HepG2 (cell line): Measurements from ENCODE around the gene GPR39. TPM values are rescaled to one million over a fixed set of nuclear protein-coding genes. Genes with fewer than 3 reads are reported as not detected.

ENCODE experiments used
- ATAC-seq: fragments of 200-7000 bp; cut with Tn5 transposase; 3 replicates; pipeline ENCODE4 v1.9.1; 2020; ENCODE audit warnings: mild to moderate bottlenecking, moderate library complexity
- BruUV-seq: library from RNA; stranded (reverse); fragments of 400-500 nt; replicated peaks from 2 replicates; lab custom pipeline; 2021; lab: Mats Ljungman, UMichigan
- CTCF ChIA-PET: fragments of 300-600 bp; formaldehyde crosslinking; extraction: SDS; loops from one replicate; lab custom pipeline; 2021; ENCODE audit warnings: low total read pairs, inconsistent platforms, low intra/inter-chr PET ratio; lab: Yijun Ruan, JAX
- POLR2A ChIA-PET: fragments of 350-600 bp; sonication (Branson Sonifier 250); formaldehyde crosslinking; loops from one replicate; lab custom pipeline; 2020; ENCODE audit warnings: antibody characterized with exemption, inconsistent platforms; lab: Yijun Ruan, JAX
- DNase-seq: peaks from one replicate; pipeline ENCODE4 v3.0.0-alpha.2; 2015; ENCODE audit warnings: low spot score
- FAIRE-seq: peaks from 3 replicates; lab custom pipeline; 2011; peaks lifted over from hg19 to GRCh38; lab: Jason Lieb, UNC
- H2AFZ ChIP-seq: one replicate; pipeline ENCODE4 v1.6.1; 2011; ENCODE audit warnings: low read length, inconsistent platforms
- H3K27ac ChIP-seq: fragments of 300-600 bp; 3 replicates; pipeline ENCODE4 v1.8.0; 2011; ENCODE audit warnings: mixed run types, mild to moderate bottlenecking, mixed read lengths, low read length, inconsistent platforms; ENCODE audit not compliant: insufficient read depth; ENCODE audit errors: extremely low read length
- H3K27me3 ChIP-seq, 2 experiments: fragments of 200-600 bp in 1 of 2; 2 replicates in 1 of 2; 3 replicates in 1 of 2; pipeline versions ENCODE4 v1.6.0 to v1.8.0; 2011; ENCODE audit warnings: low read length in 2 of 2, mild to moderate bottlenecking in 2 of 2, moderate library complexity in 2 of 2, inconsistent platforms in 1 of 2; ENCODE audit not compliant: insufficient read depth in 2 of 2, control insufficient read depth in 1 of 2
- H3K36me3 ChIP-seq, 2 experiments: fragments of 200-600 bp in 1 of 2; replicated peaks in 1 of 2; 2 replicates in 1 of 2; 3 replicates in 1 of 2; pipeline versions ENCODE4 v1.5.1 to v1.8.0; 2011; ENCODE audit warnings: low read length in 2 of 2, inconsistent platforms in 1 of 2; ENCODE audit not compliant: insufficient read depth in 2 of 2, control insufficient read depth in 1 of 2
- H3K4me1 ChIP-seq: 2 replicates; pipeline ENCODE4 v1.5.1; 2012; ENCODE audit warnings: low read length, inconsistent platforms; ENCODE audit not compliant: insufficient read depth
- H3K4me2 ChIP-seq: 2 replicates; pipeline ENCODE4 v1.6.0; 2011; ENCODE audit warnings: low read depth, low read length, inconsistent platforms
- H3K4me3 ChIP-seq, 3 experiments: fragments of 200-600 bp in 1 of 3; sonication (generic), shearing (Covaris generic) in 1 of 3; replicated peaks in 1 of 3; 2 replicates each; pipeline ENCODE4 v1.5.1; 2011 to 2016; ENCODE audit warnings: low read length in 3 of 3, inconsistent platforms in 2 of 3, low read depth in 2 of 3, mild to moderate bottlenecking in 2 of 3, control low read depth in 1 of 3, mixed read lengths in 1 of 3; ENCODE audit not compliant: insufficient read depth in 1 of 3
- H3K79me2 ChIP-seq: one replicate; pipeline ENCODE4 v1.6.1; 2011; ENCODE audit warnings: low read length, inconsistent platforms; ENCODE audit not compliant: insufficient read depth
- H3K9ac ChIP-seq: 2 replicates; pipeline ENCODE4 v1.6.0; 2011; ENCODE audit warnings: mild to moderate bottlenecking, low read depth, low read length, inconsistent platforms; ENCODE audit not compliant: insufficient read depth
- H3K9me3 ChIP-seq: 2 replicates; pipeline ENCODE4 v1.5.1; 2012; ENCODE audit warnings: mild to moderate bottlenecking, low read length
- H4K20me1 ChIP-seq: 2 replicates; pipeline ENCODE4 v1.6.0; 2011; ENCODE audit warnings: inconsistent platforms, mild to moderate bottlenecking, low read length, moderate library complexity; ENCODE audit not compliant: insufficient read depth
- AHR ChIP-seq: IDR thresholded peaks from 2 replicates; pipeline ENCODE4 v1.6.1; 2018; ENCODE audit warnings: missing genetic modification reagents, missing compliant biosample characterization
- MAF1 ChIP-seq: sonication (generic); formaldehyde crosslinking; IDR thresholded peaks from 2 replicates; pipeline ENCODE4 v1.5.0; 2020; ENCODE audit warnings: missing genetic modification reagents, borderline replicate concordance
- MED13 ChIP-seq: sonication (generic); formaldehyde crosslinking; IDR thresholded peaks from 2 replicates; pipeline ENCODE4 v1.5.0; 2020; ENCODE audit warnings: missing genetic modification reagents
- SALL2 ChIP-seq: sonication (generic); formaldehyde crosslinking; IDR thresholded peaks from 2 replicates; pipeline ENCODE4 v1.8.1; 2023; ENCODE audit warnings: mild to moderate bottlenecking, missing genetic modification reagents, inconsistent platforms
- ZNF24 ChIP-seq: fragments of 450-650 bp; IDR thresholded peaks from 2 replicates; pipeline ENCODE4 v1.6.1; 2017; ENCODE audit warnings: antibody characterized with exemption, mild to moderate bottlenecking
- ZSCAN30 ChIP-seq: sonication (generic); formaldehyde crosslinking; IDR thresholded peaks from 2 replicates; pipeline ENCODE4 v1.5.0; 2020; ENCODE audit warnings: mild to moderate bottlenecking, missing genetic modification reagents
- in situ Hi-C: cut with HindIII; loops from 2 replicates; pipeline ENCODE4 v1.10.0; 2017; ENCODE audit warnings: low pct_unique_long_range_greater_than_20kb; ENCODE audit not compliant: extremely low pct_ligation_motif_present
- intact Hi-C: fragments of 100-400 bp; cut with micrococcal nuclease; formaldehyde crosslinking; loops from one replicate; pipeline ENCODE4 v1.10.0; 2022; ENCODE audit not compliant: unreplicated experiment
- polyA plus RNA-seq, 8 experiments: library from polyadenylated mRNA; depleted of rRNA in 3 of 8; stranded (reverse) in 7 of 8; unstranded in 1 of 8; fragments of >200 nt; fragmentation: Illumina TruSeq in 4 of 8; extraction: Trizol in 4 of 8; gene quantifications; 2 replicates each; pipeline versions ENCODE4 v1.2.1 to v1.2.3, GENCODE V29; 2011 to 2016; ENCODE audit warnings: low read depth in 4 of 8, missing spikeins in 1 of 8, mixed read lengths in 1 of 8; ENCODE audit not compliant: insufficient read depth in 1 of 8
- total RNA-seq, 5 experiments: library from RNA; depleted of rRNA; stranded (reverse); fragments of >200 nt; fragmentation: Illumina TruSeq; extraction: Trizol; gene quantifications; 2 replicates each; pipeline ENCODE4 v1.2.3, GENCODE V29; 2016; ENCODE audit warnings: low read depth in 1 of 5
- TF ChIP-seq, protein P1 (sequence below): sonication (generic); formaldehyde crosslinking; IDR thresholded peaks from 2 replicates; pipeline ENCODE4 v1.4.0; 2020; ENCODE audit warnings: missing genetic modification reagents
- TF ChIP-seq, protein P2 (sequence below): sonication (generic); formaldehyde crosslinking; conservative IDR thresholded peaks from 2 replicates; pipeline ENCODE4 v1.4.0; 2020; ENCODE audit warnings: mild to moderate bottlenecking, missing genetic modification reagents, moderate library complexity
- TF ChIP-seq, protein P3 (sequence below): sonication (generic); formaldehyde crosslinking; IDR thresholded peaks from 2 replicates; pipeline ENCODE4 v1.4.0; 2020; ENCODE audit warnings: missing genetic modification reagents
- TF ChIP-seq, protein P4 (sequence below): sonication (generic); formaldehyde crosslinking; IDR thresholded peaks from 2 replicates; pipeline ENCODE4 v1.4.0; 2020; ENCODE audit warnings: missing genetic modification reagents, low read depth, mild to moderate bottlenecking, borderline replicate concordance
- TF ChIP-seq, protein P5 (sequence below): sonication (generic); formaldehyde crosslinking; IDR thresholded peaks from 2 replicates; pipeline ENCODE4 v1.4.0; 2020; ENCODE audit warnings: missing genetic modification reagents
- TF ChIP-seq, protein P6 (sequence below): sonication (generic); formaldehyde crosslinking; IDR thresholded peaks from 2 replicates; pipeline ENCODE4 v1.9.0; 2021; ENCODE audit warnings: missing genetic modification reagents, mild to moderate bottlenecking, borderline replicate concordance
- TF ChIP-seq, protein P7 (sequence below): sonication (generic); formaldehyde crosslinking; IDR thresholded peaks from 2 replicates; pipeline ENCODE4 v1.8.0; 2022; ENCODE audit warnings: missing genetic modification reagents, mild to moderate bottlenecking, borderline replicate concordance

GPR39 gene
- total and polyA plus RNA-seq, 2 of the 13 experiments (the other 11 are each of a cell fraction or from before 2014, with no cell fraction given): 0.16 to 0.62 TPM

DNA sequence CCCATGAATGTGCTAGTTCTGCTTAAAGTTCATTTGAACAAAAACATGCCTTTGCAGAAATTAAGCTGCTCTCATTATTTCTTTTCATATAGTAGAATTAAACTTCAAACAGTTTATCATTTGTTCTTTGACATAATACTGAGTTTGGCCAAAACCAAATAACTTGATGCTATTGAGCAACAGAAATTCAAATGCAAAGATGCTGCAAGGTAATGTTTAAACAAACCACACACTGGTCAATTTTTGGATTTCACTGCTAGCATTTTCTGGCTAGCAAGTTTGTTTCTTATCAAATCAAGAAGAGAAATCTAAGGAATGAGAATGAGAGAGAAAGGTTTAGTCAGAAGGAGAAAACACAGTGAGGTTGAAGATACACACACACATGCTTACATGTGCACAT lies 173.4 kb downstream of the GPR39 start:
- Histone ChIP-seq H4K20me1 (no peaks in the 10 kb centered on the region), H3K79me2 (no peaks in the 10 kb centered on the region), H3K27me3 (no peaks in the 10 kb centered on the region), H2AFZ (no peak overlapping the region), H3K4me3 (no peak overlapping the region), H3K4me1 (no peaks in the 10 kb centered on the region), H3K9ac (no peak overlapping the region), H3K9me3 (no peaks in the 10 kb centered on the region), H3K27ac (no peak overlapping the region), H3K36me3 (no peaks in the 10 kb centered on the region), H3K4me2 (no peak overlapping the region)
- FAIRE-seq (no peak), DNase-seq (no peak), ATAC-seq (no peak)
- intact Hi-C loops (no loop called here), in situ Hi-C loops (no loop called here)
- POLR2A ChIA-PET: no interaction called here
- BruUV-seq: no TSS peak
- CTCF ChIA-PET: no interaction called here
- TF ChIP-seq ZNF24: no peak
- TF ChIP-seq AHR (CRISPR knock-in tag): no peak
- TF ChIP-seq, protein P1, sequence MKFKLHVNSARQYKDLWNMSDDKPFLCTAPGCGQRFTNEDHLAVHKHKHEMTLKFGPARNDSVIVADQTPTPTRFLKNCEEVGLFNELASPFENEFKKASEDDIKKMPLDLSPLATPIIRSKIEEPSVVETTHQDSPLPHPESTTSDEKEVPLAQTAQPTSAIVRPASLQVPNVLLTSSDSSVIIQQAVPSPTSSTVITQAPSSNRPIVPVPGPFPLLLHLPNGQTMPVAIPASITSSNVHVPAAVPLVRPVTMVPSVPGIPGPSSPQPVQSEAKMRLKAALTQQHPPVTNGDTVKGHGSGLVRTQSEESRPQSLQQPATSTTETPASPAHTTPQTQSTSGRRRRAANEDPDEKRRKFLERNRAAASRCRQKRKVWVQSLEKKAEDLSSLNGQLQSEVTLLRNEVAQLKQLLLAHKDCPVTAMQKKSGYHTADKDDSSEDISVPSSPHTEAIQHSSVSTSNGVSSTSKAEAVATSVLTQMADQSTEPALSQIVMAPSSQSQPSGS (CRISPR knock-in tag): no peak
- TF ChIP-seq, protein P2, sequence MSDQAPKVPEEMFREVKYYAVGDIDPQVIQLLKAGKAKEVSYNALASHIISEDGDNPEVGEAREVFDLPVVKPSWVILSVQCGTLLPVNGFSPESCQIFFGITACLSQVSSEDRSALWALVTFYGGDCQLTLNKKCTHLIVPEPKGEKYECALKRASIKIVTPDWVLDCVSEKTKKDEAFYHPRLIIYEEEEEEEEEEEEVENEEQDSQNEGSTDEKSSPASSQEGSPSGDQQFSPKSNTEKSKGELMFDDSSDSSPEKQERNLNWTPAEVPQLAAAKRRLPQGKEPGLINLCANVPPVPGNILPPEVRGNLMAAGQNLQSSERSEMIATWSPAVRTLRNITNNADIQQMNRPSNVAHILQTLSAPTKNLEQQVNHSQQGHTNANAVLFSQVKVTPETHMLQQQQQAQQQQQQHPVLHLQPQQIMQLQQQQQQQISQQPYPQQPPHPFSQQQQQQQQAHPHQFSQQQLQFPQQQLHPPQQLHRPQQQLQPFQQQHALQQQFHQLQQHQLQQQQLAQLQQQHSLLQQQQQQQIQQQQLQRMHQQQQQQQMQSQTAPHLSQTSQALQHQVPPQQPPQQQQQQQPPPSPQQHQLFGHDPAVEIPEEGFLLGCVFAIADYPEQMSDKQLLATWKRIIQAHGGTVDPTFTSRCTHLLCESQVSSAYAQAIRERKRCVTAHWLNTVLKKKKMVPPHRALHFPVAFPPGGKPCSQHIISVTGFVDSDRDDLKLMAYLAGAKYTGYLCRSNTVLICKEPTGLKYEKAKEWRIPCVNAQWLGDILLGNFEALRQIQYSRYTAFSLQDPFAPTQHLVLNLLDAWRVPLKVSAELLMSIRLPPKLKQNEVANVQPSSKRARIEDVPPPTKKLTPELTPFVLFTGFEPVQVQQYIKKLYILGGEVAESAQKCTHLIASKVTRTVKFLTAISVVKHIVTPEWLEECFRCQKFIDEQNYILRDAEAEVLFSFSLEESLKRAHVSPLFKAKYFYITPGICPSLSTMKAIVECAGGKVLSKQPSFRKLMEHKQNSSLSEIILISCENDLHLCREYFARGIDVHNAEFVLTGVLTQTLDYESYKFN (CRISPR knock-in tag): no peak
- TF ChIP-seq SALL2: no peak
- TF ChIP-seq MAF1 (CRISPR knock-in tag): no peak
- TF ChIP-seq, protein P3, sequence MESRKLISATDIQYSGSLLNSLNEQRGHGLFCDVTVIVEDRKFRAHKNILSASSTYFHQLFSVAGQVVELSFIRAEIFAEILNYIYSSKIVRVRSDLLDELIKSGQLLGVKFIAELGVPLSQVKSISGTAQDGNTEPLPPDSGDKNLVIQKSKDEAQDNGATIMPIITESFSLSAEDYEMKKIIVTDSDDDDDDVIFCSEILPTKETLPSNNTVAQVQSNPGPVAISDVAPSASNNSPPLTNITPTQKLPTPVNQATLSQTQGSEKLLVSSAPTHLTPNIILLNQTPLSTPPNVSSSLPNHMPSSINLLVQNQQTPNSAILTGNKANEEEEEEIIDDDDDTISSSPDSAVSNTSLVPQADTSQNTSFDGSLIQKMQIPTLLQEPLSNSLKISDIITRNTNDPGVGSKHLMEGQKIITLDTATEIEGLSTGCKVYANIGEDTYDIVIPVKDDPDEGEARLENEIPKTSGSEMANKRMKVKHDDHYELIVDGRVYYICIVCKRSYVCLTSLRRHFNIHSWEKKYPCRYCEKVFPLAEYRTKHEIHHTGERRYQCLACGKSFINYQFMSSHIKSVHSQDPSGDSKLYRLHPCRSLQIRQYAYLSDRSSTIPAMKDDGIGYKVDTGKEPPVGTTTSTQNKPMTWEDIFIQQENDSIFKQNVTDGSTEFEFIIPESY (CRISPR knock-in tag): no peak
- TF ChIP-seq MED13 (CRISPR knock-in tag): no peak
- TF ChIP-seq, protein P4, sequence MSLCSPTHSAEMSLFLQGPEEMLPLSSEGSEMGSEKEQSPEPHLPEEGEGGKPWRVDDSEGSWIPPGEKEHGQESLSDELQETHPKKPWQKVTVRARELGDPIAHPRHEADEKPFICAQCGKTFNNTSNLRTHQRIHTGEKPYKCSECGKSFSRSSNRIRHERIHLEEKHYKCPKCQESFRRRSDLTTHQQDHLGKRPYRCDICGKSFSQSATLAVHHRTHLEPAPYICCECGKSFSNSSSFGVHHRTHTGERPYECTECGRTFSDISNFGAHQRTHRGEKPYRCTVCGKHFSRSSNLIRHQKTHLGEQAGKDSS (CRISPR knock-in tag): no peak
- no peak for TF ChIP-seq ZSCAN30
- TF ChIP-seq, protein P5, sequence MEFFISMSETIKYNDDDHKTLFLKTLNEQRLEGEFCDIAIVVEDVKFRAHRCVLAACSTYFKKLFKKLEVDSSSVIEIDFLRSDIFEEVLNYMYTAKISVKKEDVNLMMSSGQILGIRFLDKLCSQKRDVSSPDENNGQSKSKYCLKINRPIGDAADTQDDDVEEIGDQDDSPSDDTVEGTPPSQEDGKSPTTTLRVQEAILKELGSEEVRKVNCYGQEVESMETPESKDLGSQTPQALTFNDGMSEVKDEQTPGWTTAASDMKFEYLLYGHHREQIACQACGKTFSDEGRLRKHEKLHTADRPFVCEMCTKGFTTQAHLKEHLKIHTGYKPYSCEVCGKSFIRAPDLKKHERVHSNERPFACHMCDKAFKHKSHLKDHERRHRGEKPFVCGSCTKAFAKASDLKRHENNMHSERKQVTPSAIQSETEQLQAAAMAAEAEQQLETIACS (CRISPR knock-in tag): no peak
- TF ChIP-seq, protein P6, sequence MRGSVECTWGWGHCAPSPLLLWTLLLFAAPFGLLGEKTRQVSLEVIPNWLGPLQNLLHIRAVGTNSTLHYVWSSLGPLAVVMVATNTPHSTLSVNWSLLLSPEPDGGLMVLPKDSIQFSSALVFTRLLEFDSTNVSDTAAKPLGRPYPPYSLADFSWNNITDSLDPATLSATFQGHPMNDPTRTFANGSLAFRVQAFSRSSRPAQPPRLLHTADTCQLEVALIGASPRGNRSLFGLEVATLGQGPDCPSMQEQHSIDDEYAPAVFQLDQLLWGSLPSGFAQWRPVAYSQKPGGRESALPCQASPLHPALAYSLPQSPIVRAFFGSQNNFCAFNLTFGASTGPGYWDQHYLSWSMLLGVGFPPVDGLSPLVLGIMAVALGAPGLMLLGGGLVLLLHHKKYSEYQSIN: no peak
- TF ChIP-seq, protein P7, sequence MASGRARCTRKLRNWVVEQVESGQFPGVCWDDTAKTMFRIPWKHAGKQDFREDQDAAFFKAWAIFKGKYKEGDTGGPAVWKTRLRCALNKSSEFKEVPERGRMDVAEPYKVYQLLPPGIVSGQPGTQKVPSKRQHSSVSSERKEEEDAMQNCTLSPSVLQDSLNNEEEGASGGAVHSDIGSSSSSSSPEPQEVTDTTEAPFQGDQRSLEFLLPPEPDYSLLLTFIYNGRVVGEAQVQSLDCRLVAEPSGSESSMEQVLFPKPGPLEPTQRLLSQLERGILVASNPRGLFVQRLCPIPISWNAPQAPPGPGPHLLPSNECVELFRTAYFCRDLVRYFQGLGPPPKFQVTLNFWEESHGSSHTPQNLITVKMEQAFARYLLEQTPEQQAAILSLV (CRISPR knock-in tag): no peak
